ENCODE measurements around the gene CLDN25.

DNA sequence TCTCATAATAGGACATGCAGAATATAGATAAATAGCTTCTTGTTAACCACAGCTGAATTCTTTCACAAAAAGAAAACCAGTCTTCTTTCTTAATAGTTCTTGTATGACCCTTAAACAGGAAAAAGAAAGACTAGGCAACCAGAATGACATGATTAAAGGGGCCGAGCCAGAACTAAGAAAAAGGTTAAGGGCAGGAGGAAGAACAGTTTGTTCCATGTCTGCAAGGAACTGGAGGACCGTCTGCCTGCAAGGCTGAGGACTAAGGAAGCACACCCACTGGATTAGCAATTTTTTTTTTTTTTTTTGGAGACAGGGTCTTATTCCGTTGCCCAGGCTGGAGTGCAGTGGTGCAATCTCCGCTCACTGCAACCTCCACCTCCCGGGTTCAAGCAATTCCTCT is 47.5 kb upstream of the CLDN25 start:
- TF ChIP-seq, protein P1, sequence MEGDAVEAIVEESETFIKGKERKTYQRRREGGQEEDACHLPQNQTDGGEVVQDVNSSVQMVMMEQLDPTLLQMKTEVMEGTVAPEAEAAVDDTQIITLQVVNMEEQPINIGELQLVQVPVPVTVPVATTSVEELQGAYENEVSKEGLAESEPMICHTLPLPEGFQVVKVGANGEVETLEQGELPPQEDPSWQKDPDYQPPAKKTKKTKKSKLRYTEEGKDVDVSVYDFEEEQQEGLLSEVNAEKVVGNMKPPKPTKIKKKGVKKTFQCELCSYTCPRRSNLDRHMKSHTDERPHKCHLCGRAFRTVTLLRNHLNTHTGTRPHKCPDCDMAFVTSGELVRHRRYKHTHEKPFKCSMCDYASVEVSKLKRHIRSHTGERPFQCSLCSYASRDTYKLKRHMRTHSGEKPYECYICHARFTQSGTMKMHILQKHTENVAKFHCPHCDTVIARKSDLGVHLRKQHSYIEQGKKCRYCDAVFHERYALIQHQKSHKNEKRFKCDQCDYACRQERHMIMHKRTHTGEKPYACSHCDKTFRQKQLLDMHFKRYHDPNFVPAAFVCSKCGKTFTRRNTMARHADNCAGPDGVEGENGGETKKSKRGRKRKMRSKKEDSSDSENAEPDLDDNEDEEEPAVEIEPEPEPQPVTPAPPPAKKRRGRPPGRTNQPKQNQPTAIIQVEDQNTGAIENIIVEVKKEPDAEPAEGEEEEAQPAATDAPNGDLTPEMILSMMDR (IDR thresholded peaks at IDR 0.05): no peak
- TF ChIP-seq POLR2AphosphoS5 (IDR thresholded peaks at IDR 0.05): no peak
- TF ChIP-seq POLR2A (IDR thresholded peaks at IDR 0.05): no peak
- no peak for TF ChIP-seq EP300 (IDR thresholded peaks at IDR 0.05; ENCODE audit: low read depth)

Data from transverse colon (tissue), 4 donors.